Hepatocyte (in vitro differentiated cells): Measurements from ENCODE around the gene CXCR1.

ENCODE experiments used
- EZH2 ChIP-seq: fragments of 200-600 bp; sonication (generic); IDR thresholded peaks from 2 replicates; pipeline ENCODE4 v1.6.1; 2016; ENCODE audit warnings: antibody characterized with exemption, mild to moderate bottlenecking, borderline replicate concordance
- EZH2phosphoT487 ChIP-seq: fragments of 200-600 bp; sonication (generic); IDR thresholded peaks from one replicate; pipeline ENCODE4 v1.6.1; 2018; ENCODE audit warnings: antibody characterized with exemption, mild to moderate bottlenecking, low read depth, moderate library complexity; ENCODE audit not compliant: unreplicated experiment, severe bottlenecking
- TF ChIP-seq, protein P1 (sequence below): fragments of 200-600 bp; sonication (generic); IDR thresholded peaks from 2 replicates; pipeline ENCODE4 v1.5.1; 2016; ENCODE audit warnings: antibody characterized with exemption, mild to moderate bottlenecking; ENCODE audit not compliant: poor library complexity

DNA sequence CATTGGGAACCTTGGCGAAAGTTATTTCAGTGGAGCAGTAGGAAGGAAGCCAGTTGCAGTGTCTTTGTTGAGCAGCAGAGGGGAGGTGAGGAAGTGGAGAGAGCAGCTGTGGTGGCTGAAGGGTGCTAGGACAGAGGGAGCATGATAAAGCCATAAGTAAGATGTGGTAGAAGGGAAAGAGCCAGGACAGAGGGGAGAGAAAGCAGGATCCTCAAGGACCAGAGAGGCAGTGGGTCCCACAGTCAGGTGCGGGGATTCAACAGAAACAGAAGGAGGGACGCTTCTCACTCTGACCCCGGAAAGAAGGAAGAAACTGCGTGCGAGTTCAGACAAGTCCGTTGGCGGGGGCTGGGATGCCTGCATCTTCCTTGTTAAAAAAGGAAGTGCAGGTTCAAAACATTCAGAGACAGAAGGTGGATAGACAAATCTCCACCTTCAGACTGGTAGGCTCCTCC lies 41.1 kb downstream of the CXCR1 start, which contains the start of gene CXCR2:
- TF ChIP-seq, protein P1, sequence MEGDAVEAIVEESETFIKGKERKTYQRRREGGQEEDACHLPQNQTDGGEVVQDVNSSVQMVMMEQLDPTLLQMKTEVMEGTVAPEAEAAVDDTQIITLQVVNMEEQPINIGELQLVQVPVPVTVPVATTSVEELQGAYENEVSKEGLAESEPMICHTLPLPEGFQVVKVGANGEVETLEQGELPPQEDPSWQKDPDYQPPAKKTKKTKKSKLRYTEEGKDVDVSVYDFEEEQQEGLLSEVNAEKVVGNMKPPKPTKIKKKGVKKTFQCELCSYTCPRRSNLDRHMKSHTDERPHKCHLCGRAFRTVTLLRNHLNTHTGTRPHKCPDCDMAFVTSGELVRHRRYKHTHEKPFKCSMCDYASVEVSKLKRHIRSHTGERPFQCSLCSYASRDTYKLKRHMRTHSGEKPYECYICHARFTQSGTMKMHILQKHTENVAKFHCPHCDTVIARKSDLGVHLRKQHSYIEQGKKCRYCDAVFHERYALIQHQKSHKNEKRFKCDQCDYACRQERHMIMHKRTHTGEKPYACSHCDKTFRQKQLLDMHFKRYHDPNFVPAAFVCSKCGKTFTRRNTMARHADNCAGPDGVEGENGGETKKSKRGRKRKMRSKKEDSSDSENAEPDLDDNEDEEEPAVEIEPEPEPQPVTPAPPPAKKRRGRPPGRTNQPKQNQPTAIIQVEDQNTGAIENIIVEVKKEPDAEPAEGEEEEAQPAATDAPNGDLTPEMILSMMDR, result no peak
- TF ChIP-seq EZH2phosphoT487 (no peak), EZH2 (no peak)
